ENCODE results near the gene LMF1. TPM values are rescaled to one million over a fixed set of nuclear protein-coding genes. Genes with fewer than 3 reads are reported as not detected.

LMF1 gene
- total RNA-seq, 6 donors from 2014 or later, result 20.3 to 147 (median 28.2) TPM

DNA sequence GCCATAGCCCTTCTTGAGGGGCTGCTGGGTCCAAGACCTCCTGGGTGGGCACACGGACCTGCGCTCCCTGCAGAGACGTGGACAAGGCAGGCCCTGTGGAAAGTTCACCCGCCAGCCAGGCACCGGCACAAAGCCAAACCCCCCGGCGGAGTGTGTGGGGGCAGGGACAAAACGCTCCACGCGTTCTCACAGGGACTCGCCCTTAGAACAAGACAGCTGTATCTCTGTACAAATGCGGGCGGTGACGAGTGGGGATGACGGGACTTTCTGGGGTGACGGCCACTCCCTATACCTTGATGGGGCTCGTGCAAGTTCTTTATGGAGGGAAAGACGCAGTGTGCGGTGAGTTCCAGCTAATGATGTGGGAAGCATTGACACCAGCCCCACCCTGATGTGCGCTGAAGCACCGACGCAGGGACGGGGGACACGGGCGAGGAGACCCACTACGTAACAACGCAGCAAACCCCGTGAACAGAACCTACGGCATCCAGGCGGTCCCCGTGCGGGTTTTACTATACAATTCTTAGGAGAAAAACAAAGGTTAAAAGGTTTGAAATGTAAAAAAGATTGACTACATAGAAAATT lies 49.4 kb downstream of the LMF1 start:
- peaks cover 0 to 7% (median 0%) of the 10 kb centered on the region in 4 donors for H3K4me1 ChIP-seq
- 96% methylated on average over 21 to 32 of the region's 32 CpGs for WGBS, 2 donors
- no peak for ATAC-seq (ENCODE audit: low FRiP score in 2 of 2)
- H3K27ac ChIP-seq, result no peak overlapping the region
- TF ChIP-seq EP300 (IDR thresholded peaks at IDR 0.05), result no peak
- no peak for TF ChIP-seq POLR2A (IDR thresholded peaks at IDR 0.05)
- no peak for TF ChIP-seq POLR2AphosphoS5 (IDR thresholded peaks at IDR 0.05)
- TF ChIP-seq, protein P1, sequence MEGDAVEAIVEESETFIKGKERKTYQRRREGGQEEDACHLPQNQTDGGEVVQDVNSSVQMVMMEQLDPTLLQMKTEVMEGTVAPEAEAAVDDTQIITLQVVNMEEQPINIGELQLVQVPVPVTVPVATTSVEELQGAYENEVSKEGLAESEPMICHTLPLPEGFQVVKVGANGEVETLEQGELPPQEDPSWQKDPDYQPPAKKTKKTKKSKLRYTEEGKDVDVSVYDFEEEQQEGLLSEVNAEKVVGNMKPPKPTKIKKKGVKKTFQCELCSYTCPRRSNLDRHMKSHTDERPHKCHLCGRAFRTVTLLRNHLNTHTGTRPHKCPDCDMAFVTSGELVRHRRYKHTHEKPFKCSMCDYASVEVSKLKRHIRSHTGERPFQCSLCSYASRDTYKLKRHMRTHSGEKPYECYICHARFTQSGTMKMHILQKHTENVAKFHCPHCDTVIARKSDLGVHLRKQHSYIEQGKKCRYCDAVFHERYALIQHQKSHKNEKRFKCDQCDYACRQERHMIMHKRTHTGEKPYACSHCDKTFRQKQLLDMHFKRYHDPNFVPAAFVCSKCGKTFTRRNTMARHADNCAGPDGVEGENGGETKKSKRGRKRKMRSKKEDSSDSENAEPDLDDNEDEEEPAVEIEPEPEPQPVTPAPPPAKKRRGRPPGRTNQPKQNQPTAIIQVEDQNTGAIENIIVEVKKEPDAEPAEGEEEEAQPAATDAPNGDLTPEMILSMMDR (IDR thresholded peaks at IDR 0.05), result no peak
- H3K4me3 ChIP-seq, result no peak overlapping the region
- peak in 1 of 2 donors; percentile 71 for DNase-seq
- H3K27me3 ChIP-seq, result no peaks in the 10 kb centered on the region
- no peaks in the 10 kb centered on the region for H3K9me3 ChIP-seq
- H3K36me3 ChIP-seq, result peaks cover 0 to 7% (median 2%) of the 10 kb centered on the region in 4 donors

DNA sequence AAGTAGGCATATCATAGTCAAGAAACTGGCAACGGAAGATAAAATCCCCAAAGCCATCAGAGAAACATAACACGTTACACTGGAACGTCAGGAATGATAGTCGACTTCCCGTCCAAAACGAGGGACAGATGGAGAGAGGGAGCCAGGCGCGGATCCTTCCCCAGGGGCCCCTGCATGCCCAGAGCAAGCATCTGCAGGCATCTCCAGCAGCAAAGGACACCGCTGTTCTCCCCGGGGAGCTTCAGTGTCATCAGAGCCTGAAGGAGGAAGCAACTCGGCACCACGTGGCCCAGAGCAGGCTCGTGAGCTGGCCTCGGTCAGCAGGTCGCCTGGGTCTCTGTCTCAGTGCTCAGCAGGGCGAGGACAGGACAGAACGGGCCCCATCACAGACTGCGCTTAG lies 50.1 kb downstream of the LMF1 start:
- H3K4me1 ChIP-seq, result peaks cover 0 to 7% (median 0%) of the 10 kb centered on the region in 4 donors
- ATAC-seq (ENCODE audit: low FRiP score in 2 of 2) (peak in 1 of 2 donors; percentile 27), DNase-seq (peak in 1 of 2 donors; percentile 47)
- H3K27me3 ChIP-seq, result no peaks in the 10 kb centered on the region
- no peak overlapping the region for H3K27ac ChIP-seq
- H3K36me3 ChIP-seq, result peaks cover 0 to 7% (median 2%) of the 10 kb centered on the region in 4 donors
- no peak overlapping the region for H3K4me3 ChIP-seq
- no peaks in the 10 kb centered on the region for H3K9me3 ChIP-seq
- 81 to 84% methylated on average over 15 to 18 of the region's 18 CpGs for WGBS, 2 donors
- TF ChIP-seq POLR2A (IDR thresholded peaks at IDR 0.05), result no peak
- no peak for TF ChIP-seq EP300 (IDR thresholded peaks at IDR 0.05)
- TF ChIP-seq, protein P1 (IDR thresholded peaks at IDR 0.05), result no peak
- TF ChIP-seq POLR2AphosphoS5 (IDR thresholded peaks at IDR 0.05), result no peak

DNA sequence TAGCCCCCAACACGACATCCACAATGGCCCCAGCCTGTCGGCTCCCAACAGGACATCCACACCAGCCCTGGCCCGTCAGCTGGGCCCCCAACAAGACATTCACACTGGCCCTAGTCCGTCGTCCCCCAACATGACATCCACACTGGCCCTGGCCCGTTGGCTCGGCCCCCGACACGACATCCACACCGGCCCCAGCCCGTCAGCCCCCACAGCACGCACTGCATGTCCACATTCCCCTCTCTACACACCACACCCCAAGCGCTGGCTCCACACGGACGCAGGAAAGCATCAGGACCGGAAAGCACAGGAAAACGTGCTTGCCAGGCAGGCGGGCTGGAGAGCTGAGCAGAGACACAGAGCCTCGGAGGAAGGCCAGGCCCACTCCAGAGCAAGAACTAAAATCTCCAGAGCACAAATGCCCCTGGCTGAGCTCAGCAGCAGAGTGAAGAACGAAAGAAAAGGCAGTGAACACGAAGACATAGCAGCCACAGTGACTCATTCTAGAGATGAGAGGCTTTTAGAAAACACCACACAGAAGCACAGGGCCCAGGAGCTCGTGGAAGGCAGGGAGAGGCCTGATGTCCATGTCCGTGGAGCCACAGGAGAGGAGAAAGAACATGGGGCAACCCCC lies 50.6 kb downstream of the LMF1 start:
- Histone ChIP-seq H3K27ac (peak overlapping the region in 2 of 4 donors; percentile 72 to 74), H3K4me3 (no peak overlapping the region), H3K36me3 (peaks cover 0 to 7% (median 2%) of the 10 kb centered on the region in 4 donors), H3K27me3 (no peaks in the 10 kb centered on the region), H3K9me3 (no peaks in the 10 kb centered on the region), H3K4me1 (peaks cover 0 to 7% (median 0%) of the 10 kb centered on the region in 4 donors)
- TF ChIP-seq, protein P1 (IDR thresholded peaks at IDR 0.05), result no peak
- TF ChIP-seq EP300 (IDR thresholded peaks at IDR 0.05), result no peak
- no peak for TF ChIP-seq POLR2AphosphoS5 (IDR thresholded peaks at IDR 0.05)
- no peak for TF ChIP-seq POLR2A (IDR thresholded peaks at IDR 0.05)
- DNase-seq, result peak in 1 of 2 donors; percentile 76
- WGBS, 2 donors, result 83 to 88% methylated on average over 16 to 23 of the region's 23 CpGs
- peak in 1 of 2 donors; percentile 21 for ATAC-seq (ENCODE audit: low FRiP score in 2 of 2)

DNA sequence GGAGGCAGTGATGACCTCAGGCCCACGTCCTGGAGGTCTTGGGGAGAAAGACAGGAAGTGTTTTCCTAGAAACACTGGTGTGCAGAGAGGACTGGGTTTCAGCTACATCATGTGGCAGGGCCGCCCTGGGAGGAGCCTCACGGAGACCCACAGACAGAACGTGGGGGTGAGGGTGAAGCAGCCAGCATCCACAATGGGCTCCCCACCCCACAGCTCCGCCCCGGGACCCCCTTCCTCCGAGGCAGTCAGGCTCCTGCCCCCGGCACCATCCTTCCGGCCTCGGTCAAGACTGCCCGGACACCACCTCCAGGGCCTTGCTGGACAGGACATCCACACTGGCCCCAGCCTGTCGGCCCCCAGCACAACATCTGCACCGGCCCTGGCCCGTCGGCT lies 51.1 kb downstream of the LMF1 start:
- Histone ChIP-seq H3K4me1 (peaks cover 0 to 7% (median 0%) of the 10 kb centered on the region in 4 donors), H3K9me3 (no peaks in the 10 kb centered on the region)

More for the DNA sequence above, 51.1 kb downstream of the LMF1 start:
- peak overlapping the region in 2 of 4 donors; percentile 72 to 74 for H3K27ac ChIP-seq
- H3K36me3 ChIP-seq, result peaks cover 0 to 7% (median 2%) of the 10 kb centered on the region in 4 donors
- ATAC-seq (ENCODE audit: low FRiP score in 2 of 2), result no peak
- no peak overlapping the region for H3K4me3 ChIP-seq
- TF ChIP-seq POLR2A (IDR thresholded peaks at IDR 0.05) (no peak), EP300 (IDR thresholded peaks at IDR 0.05) (no peak), POLR2AphosphoS5 (IDR thresholded peaks at IDR 0.05) (no peak)
- TF ChIP-seq, protein P1 (IDR thresholded peaks at IDR 0.05), result no peak
- no peaks in the 10 kb centered on the region for H3K27me3 ChIP-seq
- whole genome bisulfite sequencing, 2 donors, result 98 to 100% methylated on average over 2 to 11 of the region's 15 CpGs
- peak in 1 of 2 donors; percentile 72 for DNase-seq

All from upper lobe of left lung (tissue), 6 donors.